Left renal pelvis (tissue), 4 donors: Measurements from ENCODE around the gene MDM2. TPM values are rescaled to one million over a fixed set of nuclear protein-coding genes. Genes with fewer than 3 reads are reported as not detected.

ENCODE experiments used
- DNase-seq, 4 donors: peaks; one replicate each; pipeline ENCODE4 v3.0.0-alpha.2; 2013; ENCODE audit warnings: low read depth in 4 of 4, low spot score in 3 of 4
- polyA plus RNA-seq, 4 donors: library from polyadenylated mRNA; unstranded; fragments of 120-200 nt; gene quantifications; one replicate each; pipeline ENCODE4 v1.2.1, GENCODE V29; 2013; ENCODE audit not compliant: insufficient read length in 4 of 4

MDM2 gene
- polyA plus RNA-seq, 4 donors: 55.0 to 78.0 (median 73.9) TPM

- no peak for DNase-seq
Measured at GRCh38 chr12:68870443-68870842, 62.5 kb downstream of the MDM2 start.

DNA sequence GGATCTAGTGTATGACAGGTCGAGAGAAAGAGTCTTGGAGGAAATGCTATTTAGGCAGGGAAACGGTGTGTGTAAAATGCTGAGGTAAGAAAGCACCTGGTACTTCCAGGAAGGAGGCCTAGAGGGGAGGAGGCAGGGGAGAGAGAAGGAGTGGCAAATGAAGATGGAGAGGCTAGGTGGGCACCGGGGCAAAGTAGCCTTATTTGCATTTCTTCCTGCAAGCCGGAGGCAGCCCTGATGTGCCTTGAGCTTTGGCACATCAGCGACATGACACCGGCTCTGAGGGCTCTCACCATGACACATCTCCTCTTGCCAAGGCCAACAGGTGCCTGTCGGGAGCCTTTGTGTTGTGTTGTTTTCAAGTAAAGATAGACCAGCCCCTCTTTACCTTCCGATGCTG is 63.4 kb downstream of the MDM2 start:
- no peak for DNase-seq

GRCh38 chr12:68871921-68872320 is 63.9 kb downstream of the MDM2 start:
- DNase-seq: no peak

GRCh38 chr12:68873316-68873715 is 65.3 kb downstream of the MDM2 start:
- DNase-seq: no peak

DNA sequence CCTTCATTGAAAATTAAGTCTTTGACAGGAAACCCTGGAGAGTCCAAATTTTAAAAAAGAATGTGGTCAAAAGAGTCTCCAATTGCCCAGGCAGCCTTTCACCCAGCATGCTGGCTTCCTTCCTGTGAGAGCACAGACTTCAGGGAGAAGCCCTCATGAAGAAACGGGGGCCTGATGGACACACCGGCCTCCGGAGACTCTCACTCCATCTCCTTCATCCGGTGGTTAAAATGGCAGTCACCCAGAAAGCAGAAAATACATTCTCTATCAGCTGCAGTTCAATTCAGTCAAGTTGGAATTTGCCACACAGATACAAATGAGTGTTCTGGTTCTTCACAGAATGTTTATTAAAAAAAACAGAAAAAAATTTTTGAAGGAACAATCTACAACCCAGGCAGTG is 68.5 kb downstream of the MDM2 start:
- DNase-seq: no peak

DNA sequence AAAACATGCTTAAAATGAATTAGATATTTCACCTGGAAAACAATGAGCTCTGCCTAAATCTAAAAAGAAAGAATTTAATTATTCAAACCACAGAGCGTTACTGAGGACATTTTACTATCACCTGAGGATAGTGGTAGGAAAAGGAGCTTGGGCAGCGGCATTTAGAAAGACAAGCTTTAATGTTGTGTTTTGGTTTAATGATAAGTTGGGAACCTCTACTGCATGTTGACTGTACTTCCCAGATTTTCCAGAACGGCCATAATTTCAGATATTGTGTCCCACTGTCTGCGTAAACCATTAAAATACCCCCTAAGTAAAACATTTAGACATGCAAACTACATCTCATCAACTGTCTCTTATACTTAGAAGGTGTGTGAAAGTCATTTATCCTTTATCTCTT is 69.6 kb downstream of the MDM2 start:
- DNase-seq: no peak

DNA sequence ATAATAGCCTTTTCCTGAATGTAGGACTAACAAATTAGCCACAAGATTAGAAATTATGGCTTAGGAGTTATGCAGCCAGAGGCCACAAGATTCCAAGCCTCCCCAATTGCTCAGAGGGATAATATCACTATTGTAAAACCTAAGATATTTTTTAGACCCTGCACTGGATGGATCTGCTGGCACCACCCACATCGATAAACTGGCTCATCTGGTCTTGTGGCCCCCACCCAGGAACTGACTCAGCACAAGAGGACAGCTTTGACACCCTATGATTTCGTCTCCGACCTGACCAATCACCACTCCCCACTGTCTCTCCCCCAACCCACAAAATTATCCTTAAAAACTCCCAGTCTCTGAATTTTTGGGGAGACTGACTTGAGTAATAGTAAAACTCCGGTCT is 70.3 kb downstream of the MDM2 start:
- no peak for DNase-seq

DNA sequence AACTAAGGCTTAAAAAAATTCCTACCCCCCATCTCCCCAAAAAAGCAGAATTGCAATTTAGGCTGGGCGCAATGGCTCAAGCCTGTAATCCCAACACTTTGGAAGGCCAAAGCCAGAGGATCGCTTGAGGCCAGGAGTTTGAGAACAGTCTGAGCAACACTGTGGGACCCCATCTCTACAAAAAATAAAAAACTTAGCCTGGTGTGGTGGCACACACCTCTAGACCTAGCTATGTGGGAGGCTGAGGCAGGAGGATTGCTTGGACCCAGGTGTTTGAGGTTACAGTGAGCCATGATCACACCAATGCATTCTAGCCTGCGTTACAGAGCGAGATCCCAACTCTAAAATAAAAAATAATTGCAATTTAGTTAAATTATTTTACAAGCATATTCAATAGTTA is 70.9 kb downstream of the MDM2 start:
- no peak for DNase-seq

DNA sequence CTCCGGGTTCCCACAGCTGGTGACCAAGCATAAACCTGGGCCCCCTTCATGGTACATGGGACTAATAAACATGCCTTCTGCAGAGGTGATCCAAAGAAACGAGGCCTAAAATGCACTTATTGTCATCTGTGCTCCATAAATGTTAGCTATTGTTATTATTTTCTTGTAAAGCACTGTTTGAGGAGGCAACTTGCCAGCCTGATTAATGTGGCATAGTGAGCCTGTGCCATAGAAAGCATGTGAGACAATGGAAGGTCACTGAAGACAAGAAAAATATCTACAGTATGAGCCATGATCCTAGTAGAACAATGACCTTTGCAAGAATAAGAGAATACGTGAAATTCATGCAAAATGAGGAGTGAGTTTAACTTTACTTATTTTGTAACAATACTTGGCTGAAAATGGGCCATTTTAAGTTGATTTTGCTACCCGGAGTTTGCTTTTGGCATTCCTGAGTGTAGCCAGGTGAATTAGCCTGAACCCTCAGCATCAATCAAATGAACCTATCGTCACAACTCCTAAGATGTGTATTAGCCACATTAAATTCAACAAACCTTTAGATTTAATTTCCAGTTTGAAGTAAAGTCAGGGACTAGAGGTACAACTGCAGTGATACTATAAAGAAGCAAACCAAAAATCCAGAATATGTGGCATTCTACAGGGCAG is 72.8 kb downstream of the MDM2 start:
- DNase-seq: no peak

GRCh38 chr12:68882251-68882964 is 74.4 kb downstream of the MDM2 start:
- no peak for DNase-seq

DNA sequence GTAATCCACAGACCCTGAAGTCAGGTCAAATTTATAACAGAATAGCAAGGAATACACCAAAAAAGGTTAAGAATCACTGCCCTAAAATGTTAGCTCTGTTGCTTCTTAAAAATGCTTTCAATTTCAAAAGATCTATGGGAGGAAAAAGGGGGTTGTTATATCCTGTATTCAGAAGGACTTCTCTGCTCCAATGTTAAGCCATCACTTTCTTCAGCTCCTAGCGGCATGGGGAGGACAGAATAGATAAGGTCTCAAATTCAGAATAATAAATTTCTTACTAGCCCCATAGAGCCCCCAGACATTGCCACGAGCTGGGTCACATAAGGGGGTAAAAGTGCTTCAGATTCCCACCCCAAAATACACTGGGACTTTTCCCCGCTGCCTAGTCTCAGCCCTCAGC is 75.2 kb downstream of the MDM2 start:
- DNase-seq: no peak

DNA sequence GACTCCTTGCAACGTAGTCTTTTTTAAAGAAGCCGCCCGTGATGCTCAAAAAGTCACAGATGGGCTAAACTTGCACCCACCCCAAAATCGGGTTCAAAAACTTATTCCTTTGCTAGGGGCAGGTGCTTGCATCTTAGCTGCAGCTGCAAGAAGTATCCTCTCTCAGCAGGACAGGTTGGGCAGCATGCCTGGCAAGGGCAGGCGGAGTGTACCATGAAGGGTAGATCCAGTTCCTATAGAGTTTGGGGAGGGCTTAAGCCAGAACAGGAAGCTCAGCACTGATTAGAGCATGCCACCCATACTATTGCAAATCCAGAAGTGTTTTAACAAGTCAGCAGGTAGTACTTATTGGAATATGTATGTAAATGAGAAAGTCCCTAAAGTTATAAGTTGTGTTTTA is 76.3 kb downstream of the MDM2 start:
- no peak for DNase-seq

DNA sequence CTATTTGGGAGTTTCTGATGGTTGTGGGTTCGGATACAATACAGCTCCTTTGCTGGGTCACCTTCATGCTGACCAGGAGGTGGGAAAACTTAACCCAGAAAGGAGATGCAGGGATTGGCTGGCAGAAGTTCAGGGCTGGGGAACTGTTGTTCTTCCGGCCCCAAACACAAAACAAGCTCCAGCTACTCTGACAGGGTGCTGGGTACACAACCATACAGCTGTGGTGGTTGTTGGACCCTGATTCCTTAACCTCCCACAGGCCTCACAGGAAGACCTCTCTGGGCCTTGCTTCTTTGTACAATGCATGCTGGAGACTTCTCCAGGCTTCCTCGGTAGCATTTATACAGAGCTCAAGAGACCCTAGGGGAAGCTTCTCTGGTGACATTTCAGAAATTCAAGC is 77.4 kb downstream of the MDM2 start:
- no peak for DNase-seq

GRCh38 chr12:68886636-68887572 is 78.9 kb downstream of the MDM2 start:
- DNase-seq: no peak

DNA sequence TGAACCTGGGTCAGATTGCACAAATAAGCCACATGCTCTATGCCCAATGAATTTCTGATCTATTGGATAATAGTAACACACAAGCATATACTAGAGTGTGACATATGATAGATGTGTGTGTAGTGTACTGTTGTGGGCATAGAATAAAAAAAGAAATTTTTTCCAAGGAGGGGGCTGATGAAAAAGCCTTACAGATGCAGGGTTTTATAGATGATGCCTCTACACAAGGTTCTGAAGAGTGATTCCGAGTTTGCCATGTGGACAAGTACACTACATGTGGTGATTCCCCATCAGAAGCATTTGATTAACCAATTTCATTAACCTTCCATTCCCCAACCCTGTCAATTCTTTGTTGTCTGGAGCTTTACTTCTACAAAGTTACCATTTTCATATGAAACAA is 79.7 kb downstream of the MDM2 start:
- DNase-seq: no peak

GRCh38 chr12:68888243-68888642 is 80.3 kb downstream of the MDM2 start:
- DNase-seq: no peak

- no peak for DNase-seq
Measured at GRCh38 chr12:68890701-68891113, 82.7 kb downstream of the MDM2 start.

DNA sequence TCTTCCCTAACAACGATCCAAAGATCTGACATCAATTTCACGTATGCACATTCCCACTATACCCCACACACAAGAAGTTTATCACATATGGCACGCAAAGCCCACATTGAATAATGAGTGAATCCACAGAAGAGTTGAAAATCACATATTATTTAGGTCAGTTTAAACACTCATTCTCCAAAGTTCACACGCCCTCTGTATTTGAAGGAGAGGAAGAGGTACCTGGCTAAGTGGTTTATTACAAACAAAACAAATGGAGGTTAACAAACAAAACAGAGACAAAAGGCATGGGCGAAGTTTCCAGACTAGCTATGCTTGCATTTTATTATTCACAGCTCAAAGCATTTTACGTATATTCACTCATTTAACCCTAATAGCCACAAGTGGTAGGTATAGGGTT is 83.2 kb downstream of the MDM2 start:
- no peak for DNase-seq

DNA sequence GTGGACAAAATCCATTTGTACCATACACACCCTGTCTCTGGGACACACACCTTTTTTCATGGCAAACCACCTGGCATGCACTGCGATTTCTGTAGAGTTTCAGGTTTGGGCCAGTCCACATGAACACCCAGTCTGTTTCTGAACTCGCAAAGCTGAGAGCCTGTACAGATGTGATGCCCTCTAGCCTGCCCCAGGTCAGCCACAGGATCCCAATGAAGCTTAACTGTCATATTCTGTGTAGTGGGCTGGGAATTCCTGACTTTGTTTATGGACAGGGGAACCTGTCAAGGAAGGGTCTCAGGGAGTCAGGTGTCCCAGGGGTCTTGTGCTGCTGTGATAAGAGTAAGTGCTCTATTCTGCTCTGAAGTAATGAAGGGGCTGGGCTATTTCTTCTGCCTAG is 85.2 kb downstream of the MDM2 start:
- no peak for DNase-seq

- no peak for DNase-seq
Measured at GRCh38 chr12:68893741-68894140, 85.8 kb downstream of the MDM2 start.

DNA sequence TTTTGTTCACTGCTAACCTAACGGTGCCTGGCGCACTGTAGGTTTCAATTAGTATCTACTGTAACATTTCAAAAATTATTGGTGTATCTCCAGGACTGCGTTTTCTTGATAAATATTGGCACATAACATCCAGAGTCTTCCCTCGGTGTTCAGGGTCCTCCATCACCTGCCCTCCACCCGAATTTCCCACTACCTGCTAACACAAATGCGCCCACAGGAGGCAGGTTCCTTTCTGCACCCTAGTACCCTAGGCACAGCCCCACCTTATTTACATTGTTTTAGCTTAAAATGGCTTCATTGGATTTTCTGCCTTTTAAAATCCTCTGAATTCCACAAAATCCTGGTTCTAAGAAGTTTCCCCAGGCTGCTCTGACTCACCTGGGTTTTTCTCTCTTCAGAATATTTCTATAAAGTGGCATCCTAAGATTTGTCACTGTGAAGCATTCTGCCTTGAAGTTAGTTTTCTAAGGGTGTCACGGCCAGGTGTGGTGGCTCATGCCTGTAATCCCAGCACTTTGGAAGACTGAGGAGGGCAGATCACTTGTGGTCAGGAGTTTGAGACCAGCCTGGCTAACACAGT is 86.4 kb downstream of the MDM2 start:
- no peak for DNase-seq
